GM21723 (cell line): ENCODE measurements around the gene ID3.
A peak's percentile ranks its signal among the peaks of the same experiment; 100 is the strongest.

ENCODE experiments used
- ATAC-seq: cut with Tn5 transposase; IDR thresholded peaks from one replicate; pipeline ENCODE4 v1.9.1; 2021; ENCODE audit warnings: mild to moderate bottlenecking, moderate library complexity; ENCODE audit not compliant: unreplicated experiment

The ID3 gene

GRCh38 chr1:23566304-23566703 lies 7.0 kb upstream of the ID3 start:
- no peak for ATAC-seq

GRCh38 chr1:23565776-23566175 lies 6.5 kb upstream of the ID3 start:
- no peak for ATAC-seq

DNA sequence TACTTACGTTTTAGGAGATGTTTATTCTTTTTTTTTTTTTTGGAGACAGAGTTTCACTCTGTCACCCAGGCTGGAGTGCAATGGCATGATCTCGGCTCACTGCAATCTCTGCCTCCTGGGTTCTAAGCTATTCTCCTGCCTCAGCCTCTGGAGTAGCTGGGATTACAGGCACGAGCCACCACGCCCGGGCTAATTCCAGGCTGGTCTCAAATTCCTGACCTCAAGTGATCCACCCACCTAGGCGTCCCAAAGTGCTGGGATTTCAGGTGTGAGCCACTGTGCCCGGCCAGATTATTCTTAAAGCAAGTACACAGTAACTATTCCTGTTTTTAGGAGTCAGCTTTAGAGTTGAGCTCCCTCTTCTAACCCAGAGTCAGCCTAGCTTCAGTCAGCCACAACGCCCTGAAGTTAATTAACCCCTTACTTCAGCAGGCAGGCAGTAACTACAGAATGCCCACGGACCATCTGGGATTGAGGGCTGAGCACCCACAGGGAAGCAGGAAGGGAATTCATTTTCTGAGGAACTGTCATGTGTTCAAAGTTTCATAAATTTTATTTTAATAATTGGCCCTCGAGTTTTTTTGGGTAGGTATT lies 5.3 kb upstream of the ID3 start:
- no peak for ATAC-seq

- ATAC-seq, result no peak
Measured at GRCh38 chr1:23563755-23564374, 4.6 kb upstream of the ID3 start.

- no peak for ATAC-seq
Measured at GRCh38 chr1:23563003-23563402, 3.7 kb upstream of the ID3 start.

- no peak for ATAC-seq
Measured at GRCh38 chr1:23562137-23562876, 3.0 kb upstream of the ID3 start.

- ATAC-seq, result no peak
Measured at GRCh38 chr1:23561813-23562100, 2.5 kb upstream of the ID3 start.

DNA sequence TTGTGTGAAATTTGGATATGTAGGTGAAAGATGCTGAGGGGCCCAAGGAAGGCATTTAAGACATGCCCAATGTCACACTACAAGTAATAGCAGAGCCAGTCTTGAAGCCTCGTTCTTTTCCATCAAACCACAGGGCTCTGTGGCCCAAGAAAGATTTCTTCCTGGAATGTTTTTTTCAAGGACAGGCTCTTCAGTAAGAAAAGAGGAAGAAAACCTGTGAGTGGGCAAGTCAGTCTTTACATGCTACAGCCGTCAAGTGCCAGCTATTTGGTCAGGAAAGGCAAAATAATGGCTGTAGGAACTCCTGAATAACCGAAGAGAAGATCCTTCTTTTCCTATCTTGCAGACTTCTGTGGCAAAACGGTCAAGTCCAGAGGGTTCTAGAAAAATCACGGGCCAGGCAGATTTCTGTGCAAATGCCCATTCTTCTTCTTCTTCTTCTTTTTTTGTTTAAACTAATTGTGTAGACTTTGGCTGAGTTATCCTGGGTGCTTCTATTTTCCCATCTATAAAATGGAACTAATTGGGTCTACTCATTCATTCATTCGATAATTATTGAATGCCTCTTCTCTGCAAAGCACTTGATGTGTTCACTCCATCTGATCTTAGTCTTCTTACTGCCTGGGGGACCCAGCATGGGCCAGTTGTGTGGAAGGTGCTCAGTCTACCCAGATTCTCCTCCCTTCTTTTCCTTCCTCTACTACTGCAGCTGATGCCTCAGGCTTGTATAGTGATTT lies 1.9 kb upstream of the ID3 start:
- ATAC-seq, result no peak

GRCh38 chr1:23559985-23560741 lies 862 bp upstream of the ID3 start:
- no peak for ATAC-seq

- ATAC-seq, result no peak
Measured at GRCh38 chr1:23558872-23559135, 497 bp downstream of the ID3 start.

GRCh38 chr1:23558140-23558871 lies 995 bp downstream of the ID3 start:
- ATAC-seq, result no peak

DNA sequence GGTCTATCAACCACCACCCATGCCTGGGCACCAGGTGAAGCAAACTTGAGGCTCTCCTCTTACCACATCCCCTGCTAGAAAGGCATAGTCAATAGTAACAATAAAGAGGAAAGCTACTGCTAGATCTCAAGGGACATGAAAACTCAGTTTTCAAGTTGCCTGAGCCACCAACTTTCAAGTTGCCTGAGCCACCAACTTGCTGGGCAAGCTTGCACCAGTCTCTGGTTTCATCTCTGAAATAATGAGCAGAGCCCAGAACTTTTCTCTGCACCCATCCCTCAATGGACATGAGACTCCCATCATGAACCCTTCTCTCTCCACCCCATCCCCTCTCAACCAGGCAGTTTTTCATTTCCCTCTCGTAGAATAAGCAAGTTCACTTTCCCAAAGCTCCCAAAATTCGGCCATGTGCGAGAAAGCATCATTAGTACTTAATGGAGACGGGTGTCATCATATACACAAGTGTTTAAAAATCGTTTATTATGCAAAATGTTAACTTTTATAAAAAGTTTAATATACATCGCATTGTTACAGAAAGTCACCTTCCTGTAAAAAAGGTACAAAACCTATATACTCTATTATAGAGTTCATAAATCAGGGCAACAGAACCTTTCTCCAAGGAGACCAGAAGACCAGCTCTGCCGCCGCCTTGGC lies 1.7 kb downstream of the ID3 start:
- no peak for ATAC-seq

DNA sequence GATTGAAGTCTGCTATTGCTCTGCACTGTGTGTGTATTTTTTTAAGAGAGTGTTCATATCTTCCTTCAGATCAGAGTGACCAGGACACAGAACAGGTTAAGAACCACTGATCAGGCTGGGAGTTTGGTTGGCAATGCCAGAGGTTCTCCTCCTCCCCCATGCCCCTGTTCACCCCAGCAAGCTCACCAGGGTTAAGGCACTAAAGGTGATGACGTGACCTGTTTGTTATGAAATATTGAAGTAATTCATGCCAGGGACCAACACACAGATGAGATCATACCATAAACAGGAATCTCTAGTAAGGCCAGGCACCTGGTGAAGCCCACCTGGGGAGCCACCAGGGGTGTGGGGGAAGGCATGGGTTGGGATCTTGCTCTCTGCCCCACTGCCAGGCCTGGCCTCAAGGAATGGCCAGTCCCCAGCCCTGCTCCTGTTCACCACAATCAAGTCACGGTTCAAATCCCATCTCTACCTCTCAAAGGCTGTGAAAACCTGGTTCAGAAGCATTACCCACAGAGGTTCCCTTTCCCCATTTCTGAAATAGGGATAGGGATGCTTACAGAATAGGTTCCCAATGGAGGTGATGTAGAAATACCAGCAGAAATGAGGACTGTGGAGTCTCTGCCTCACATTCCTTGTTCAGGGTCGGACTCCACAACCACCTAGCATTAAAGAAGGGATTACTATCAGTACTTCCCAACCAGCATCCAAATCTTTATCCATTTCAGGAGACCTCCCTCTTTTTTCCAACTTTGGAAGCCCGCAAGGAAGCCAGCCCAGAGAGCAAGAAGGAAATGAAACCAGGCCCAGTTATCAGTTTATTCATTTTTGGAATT lies 2.4 kb downstream of the ID3 start:
- no peak for ATAC-seq

DNA sequence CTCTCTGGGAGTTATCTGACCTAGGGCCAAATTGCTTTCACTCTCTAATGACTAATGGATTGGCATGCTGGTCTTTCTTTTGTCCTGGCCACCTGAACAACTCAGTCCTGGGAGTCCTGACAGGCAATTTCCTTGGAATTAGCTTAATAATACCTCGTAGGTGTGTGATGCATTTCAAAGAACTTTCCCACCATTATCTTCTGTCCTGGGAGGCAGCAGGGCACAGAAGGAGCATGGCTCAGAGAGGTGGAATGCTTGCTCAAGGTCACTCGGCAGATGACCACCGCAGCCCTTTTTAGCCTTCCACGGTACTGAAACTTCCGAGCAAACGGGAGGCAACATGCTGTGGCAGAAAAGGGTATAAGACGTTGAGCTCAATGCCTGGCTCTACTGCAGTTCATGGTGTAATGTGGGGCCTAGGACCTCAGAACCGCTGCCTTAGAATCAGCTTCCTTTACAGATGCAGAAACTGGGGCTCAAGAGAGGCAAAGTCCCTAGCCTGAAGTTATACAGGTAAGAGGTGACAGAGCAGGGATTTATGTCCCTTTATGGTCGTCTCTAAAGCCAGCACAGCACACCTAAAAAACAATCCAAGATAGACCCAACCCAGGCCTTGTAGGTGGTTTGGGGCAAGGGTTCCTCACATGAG lies 3.2 kb downstream of the ID3 start:
- ATAC-seq, result no peak

GRCh38 chr1:23555270-23555985 lies 3.9 kb downstream of the ID3 start:
- no peak for ATAC-seq

DNA sequence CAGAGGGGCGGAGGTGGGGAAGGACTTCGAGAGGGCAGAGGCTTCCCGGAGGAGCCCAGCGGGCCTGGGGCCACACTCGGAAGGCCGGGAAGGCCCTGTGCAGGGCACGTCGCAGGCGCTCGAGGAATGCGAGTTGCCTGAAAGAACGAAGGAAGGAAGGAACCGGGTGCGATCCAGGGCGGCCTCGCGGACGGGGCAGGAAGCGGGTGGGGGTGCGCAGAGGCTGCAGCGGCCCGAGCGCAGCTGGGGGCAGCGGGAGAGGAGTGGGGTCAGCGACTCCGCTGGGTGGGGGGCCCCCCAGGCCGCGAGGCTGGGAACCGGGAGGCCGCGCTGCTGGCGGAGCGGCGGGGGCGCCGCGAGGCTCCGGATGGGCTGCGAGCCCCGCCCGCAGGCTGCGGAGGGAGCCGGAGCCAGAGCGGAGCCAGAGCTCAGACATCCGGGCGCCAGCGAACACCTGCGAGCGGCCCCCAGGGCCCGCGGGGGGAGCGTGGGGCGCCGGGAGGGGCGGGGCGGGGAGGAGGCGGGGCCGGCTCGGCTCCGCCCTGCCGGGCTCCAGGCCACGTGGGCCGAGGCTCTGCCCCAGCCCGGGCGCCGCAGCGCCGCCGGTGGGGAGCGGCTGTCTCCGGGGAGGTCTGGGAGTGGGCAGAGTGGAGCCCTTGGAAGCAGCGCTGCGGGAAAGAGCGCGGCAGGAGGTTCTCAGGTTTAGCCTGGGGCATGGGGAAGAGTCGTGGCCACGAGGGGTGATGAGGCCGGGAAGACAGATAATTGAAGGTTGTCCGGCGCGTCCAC lies 4.6 kb downstream of the ID3 start:
- peak; percentile 53 for ATAC-seq

DNA sequence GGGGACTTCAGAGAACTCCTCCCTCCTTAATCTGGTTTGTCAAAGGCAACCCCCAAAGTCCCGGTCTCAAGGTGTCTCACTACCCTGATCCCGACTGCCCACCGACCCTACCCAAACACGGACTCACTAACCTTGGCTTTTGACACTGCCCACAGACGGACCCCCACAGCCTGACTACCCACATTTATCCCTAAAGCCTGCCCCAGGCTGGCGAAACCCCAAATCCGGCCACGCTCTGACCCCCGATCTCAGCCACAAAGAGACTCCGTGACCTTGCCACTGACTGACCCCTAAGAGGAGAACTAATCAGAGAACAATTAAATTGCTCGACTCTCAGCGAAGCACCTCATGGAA lies 5.2 kb downstream of the ID3 start:
- no peak for ATAC-seq
